Ureter (tissue), 1 donor: ENCODE data around the gene FASN. TPM values are rescaled to one million over a fixed set of nuclear protein-coding genes. Genes with fewer than 3 reads are reported as not detected.

Experiments
- total RNA-seq: library from RNA; stranded (reverse); gene quantifications from one replicate; pipeline ENCODE4 v1.2.4, GENCODE V29; 2023
- donor health status: DM: yes; HTN: yes; CAD: no.

Gene FASN
- total RNA-seq, 1 donor from 2014 or later: 165 TPM

Other genes starting within 250 kb of the FASN start
- 665 TPM for gene P4HB, start 237.7 kb downstream of the FASN start, total RNA-seq
- gene ARHGDIA, start 226.9 kb downstream of the FASN start, total RNA-seq: 498 TPM
- 64.2 TPM for gene ALYREF, start 206.7 kb downstream of the FASN start, total RNA-seq
- 70.3 TPM for gene ANAPC11, start 206.5 kb downstream of the FASN start, total RNA-seq
- 0.29 TPM for gene NPB, start 196.0 kb downstream of the FASN start, total RNA-seq
- 58.9 TPM for gene PCYT2, start 186.8 kb downstream of the FASN start, total RNA-seq
- 30.4 TPM for gene SIRT7, start 180.1 kb downstream of the FASN start, total RNA-seq
- 14.1 TPM for gene MAFG, start 170.5 kb downstream of the FASN start, total RNA-seq
- 63.9 TPM for gene PYCR1, start 160.9 kb downstream of the FASN start, total RNA-seq
- not detected for gene MYADML2, start 151.0 kb downstream of the FASN start, total RNA-seq
- gene NOTUM, start 137.0 kb downstream of the FASN start, total RNA-seq: 4.0 TPM
- gene ASPSCR1, start 120.6 kb downstream of the FASN start, total RNA-seq: 52.4 TPM
- gene CENPX, start 75.4 kb downstream of the FASN start, total RNA-seq: 58.5 TPM
- 11.0 TPM for gene LRRC45, start 74.9 kb downstream of the FASN start, total RNA-seq
- gene RAC3, start 66.6 kb downstream of the FASN start, total RNA-seq: 5.0 TPM
- 176 TPM for gene DCXR, start 60.5 kb downstream of the FASN start, total RNA-seq
- gene RFNG, start 46.4 kb downstream of the FASN start, total RNA-seq: 30.0 TPM
- 91.2 TPM for gene GPS1, start 46.3 kb downstream of the FASN start, total RNA-seq
- 158 TPM for gene DUS1L, start 32.4 kb downstream of the FASN start, total RNA-seq
- 108 TPM for gene CCDC57, start 114.6 kb upstream of the FASN start, total RNA-seq
- 44.2 TPM for gene SLC16A3, start 130.8 kb upstream of the FASN start, total RNA-seq
- gene CSNK1D, start 175.5 kb upstream of the FASN start, total RNA-seq: 170 TPM
- 3.4 TPM for gene CD7, start 219.4 kb upstream of the FASN start, total RNA-seq
- gene SECTM1, start 235.5 kb upstream of the FASN start, total RNA-seq: 12.6 TPM